DOHH2 (cell line): ENCODE data around the gene BEST3.
"Not testable (repeated sequence)": the region's sequence is repeated elsewhere in the genome, so short reads cannot be mapped to it uniquely, and the experiment has no call there.

Source experiments
- H3F3A ChIP-seq: fragments of 200-600 bp; sonication (generic), shearing (Covaris generic); 2 replicates; pipeline ENCODE4 v1.6.0; 2016; ENCODE audit warnings: antibody characterized with exemption, mild to moderate bottlenecking; ENCODE audit not compliant: control insufficient read depth, insufficient read depth
- H3K27ac ChIP-seq: fragments of 200-600 bp; sonication (generic); 2 replicates; pipeline ENCODE4 v1.5.1; 2014; ENCODE audit warnings: low read depth, mild to moderate bottlenecking, low read length, moderate library complexity
- H3K27me3 ChIP-seq: fragments of 200-600 bp; sonication (generic); 2 replicates; pipeline ENCODE4 v1.6.1; 2014; ENCODE audit warnings: mild to moderate bottlenecking, low read length, mixed read lengths; ENCODE audit not compliant: control insufficient read depth
- H3K36me3 ChIP-seq: fragments of 200-600 bp; sonication (generic); 2 replicates; pipeline ENCODE4 v1.6.1; 2014; ENCODE audit warnings: mild to moderate bottlenecking, low read length, moderate library complexity, mixed read lengths; ENCODE audit not compliant: control insufficient read depth
- H3K4me1 ChIP-seq: fragments of 200-600 bp; sonication (generic); 2 replicates; pipeline ENCODE4 v1.6.1; 2014; ENCODE audit warnings: mild to moderate bottlenecking, low read length, mixed read lengths; ENCODE audit not compliant: control insufficient read depth
- H3K4me2 ChIP-seq: fragments of 200-600 bp; sonication (generic); 2 replicates; pipeline ENCODE4 v1.6.0; 2014; ENCODE audit warnings: mild to moderate bottlenecking, low read length, moderate library complexity
- H3K4me3 ChIP-seq: fragments of 200-600 bp; sonication (generic); 2 replicates; pipeline ENCODE4 v1.5.1; 2014; ENCODE audit warnings: mild to moderate bottlenecking, low read length, mixed read lengths
- H3K79me2 ChIP-seq: fragments of 200-600 bp; sonication (generic); 2 replicates; pipeline ENCODE4 v1.6.1; 2014; ENCODE audit warnings: mild to moderate bottlenecking, low read length, mixed read lengths; ENCODE audit not compliant: control insufficient read depth
- H3K9me2 ChIP-seq: fragments of 200-600 bp; sonication (generic); replicated peaks from 2 replicates; pipeline ENCODE4 v1.6.1; 2014; ENCODE audit warnings: mild to moderate bottlenecking, low read length, mixed read lengths; ENCODE audit not compliant: control insufficient read depth
- H3K9me3 ChIP-seq: fragments of 200-600 bp; sonication (generic); 2 replicates; pipeline ENCODE4 v1.6.1; 2014; ENCODE audit warnings: antibody characterized with exemption, low read length, mixed read lengths; ENCODE audit not compliant: control insufficient read depth, insufficient read depth
- H4K20me1 ChIP-seq: fragments of 200-600 bp; sonication (generic); 2 replicates; pipeline ENCODE4 v1.6.0; 2014; ENCODE audit warnings: low read depth, mild to moderate bottlenecking, antibody characterized with exemption, low read length, moderate library complexity; ENCODE audit not compliant: control insufficient read depth, insufficient read depth
- CTCF ChIP-seq: fragments of 200-600 bp; sonication (generic); IDR thresholded peaks from one replicate; pipeline ENCODE4 v1.5.1; 2014; ENCODE audit warnings: antibody characterized with exemption, mild to moderate bottlenecking, low read depth, low read length; ENCODE audit not compliant: poor library complexity, severe bottlenecking
- EZH2phosphoT487 ChIP-seq: fragments of 200-600 bp; sonication (generic); IDR thresholded peaks from 2 replicates; pipeline ENCODE4 v1.6.1; 2017; ENCODE audit warnings: borderline replicate concordance, mild to moderate bottlenecking, antibody characterized with exemption, low read length, moderate library complexity, mixed read lengths

BEST3 gene

GRCh38 chr12:69608114-69608513 lies 91.0 kb downstream of the BEST3 start:
- no peak overlapping the region for H3K4me3 ChIP-seq
- H3K4me2 ChIP-seq: no peak overlapping the region

GRCh38 chr12:69604275-69604674 lies 94.8 kb downstream of the BEST3 start:
- H3K27me3 ChIP-seq, H3K9me2 ChIP-seq, H3K4me1 ChIP-seq, H3K4me3 ChIP-seq, H3K9me3 ChIP-seq, H3K79me2 ChIP-seq, H3K27ac ChIP-seq, H4K20me1 ChIP-seq, H3K4me2 ChIP-seq: not testable (repeated sequence)
- peaks cover 30% of the 10 kb centered on the region for H3F3A ChIP-seq
- peaks cover 40% of the 10 kb centered on the region for H3K36me3 ChIP-seq

More at GRCh38 chr12:69608114-69608513, 91.0 kb downstream of the BEST3 start:
- Histone ChIP-seq H4K20me1 (no peaks in the 10 kb centered on the region), H3K27ac (no peak overlapping the region), H3F3A (peaks cover 6% of the 10 kb centered on the region; the same call in 1 of the 2 replicates), H3K4me1 (no peaks in the 10 kb centered on the region), H3K36me3 (peaks cover 5% of the 10 kb centered on the region), H3K27me3 (no peaks in the 10 kb centered on the region), H3K79me2 (no peaks in the 10 kb centered on the region), H3K9me3 (no peaks in the 10 kb centered on the region), H3K9me2 (no peaks in the 10 kb centered on the region)
- TF ChIP-seq CTCF (no peak), EZH2phosphoT487 (no peak)
